K562 (cell line): ENCODE measurements around the gene CSE1L. TPM values are rescaled to one million over a fixed set of nuclear protein-coding genes. Genes with fewer than 3 reads are reported as not detected.
A peak's percentile ranks its signal among the peaks of the same experiment; 100 is the strongest.

ENCODE experiments used
- BACH1 ChIP-seq: fragments of 200-800 bp; sonication (Bioruptor generic); IDR thresholded peaks from 2 replicates; pipeline ENCODE4 v1.6.1; 2016; ENCODE audit warnings: missing genetic modification characterization, missing compliant biosample characterization
- BRF1 ChIP-seq: IDR thresholded peaks from 3 replicates; pipeline ENCODE4 v1.6.1; 2011; ENCODE audit warnings: borderline replicate concordance, mild to moderate bottlenecking; ENCODE audit not compliant: insufficient read length; ENCODE audit errors: extremely low read depth
- CBFB ChIP-seq: sonication (generic); formaldehyde crosslinking; IDR thresholded peaks from 2 replicates; pipeline ENCODE4 v1.4.0; 2020; ENCODE audit warnings: mild to moderate bottlenecking, missing genetic modification reagents
- CCAR2 ChIP-seq: fragments of 200-400 bp; formaldehyde crosslinking; IDR thresholded peaks from 2 replicates; pipeline ENCODE4 v1.6.1; 2017; ENCODE audit warnings: mild to moderate bottlenecking, low read depth, low read length
- JUN ChIP-seq, 2 experiments: sonication (generic) in 1 of 2; formaldehyde crosslinking in 1 of 2; IDR thresholded peaks; 2 replicates each; pipeline versions ENCODE4 v1.6.1 to v1.8.0; 2012 to 2022; ENCODE audit warnings: borderline replicate concordance in 2 of 2, mild to moderate bottlenecking in 2 of 2, improper control_type of control experiment in 1 of 2, low read depth in 1 of 2, low read length in 1 of 2, missing genetic modification reagents in 1 of 2
- NCOA4 ChIP-seq: fragments of 450-650 bp; IDR thresholded peaks from 2 replicates; pipeline ENCODE4 v1.6.1; 2018; ENCODE audit warnings: mild to moderate bottlenecking; ENCODE audit not compliant: partially characterized antibody
- NR2C1 ChIP-seq, 2 experiments: fragments of 450-650 bp; IDR thresholded peaks; 2 replicates each; pipeline ENCODE4 v1.6.1; 2017; ENCODE audit warnings: mild to moderate bottlenecking in 2 of 2, antibody characterized with exemption in 1 of 2, inconsistent platforms in 1 of 2, missing compliant biosample characterization in 1 of 2, missing genetic modification characterization in 1 of 2
- POU5F1 ChIP-seq: fragments of 150-350 bp; IDR thresholded peaks from 2 replicates; pipeline ENCODE4 v1.6.1; 2014; ENCODE audit warnings: borderline replicate concordance, low read length, low read depth, mild to moderate bottlenecking; ENCODE audit not compliant: partially characterized antibody
- PTBP1 ChIP-seq: fragments of 200-400 bp; formaldehyde crosslinking; IDR thresholded peaks from 2 replicates; pipeline ENCODE4 v1.6.1; 2017; ENCODE audit warnings: low read depth, low read length
- SETDB1 ChIP-seq: IDR thresholded peaks from one replicate; pipeline ENCODE4 v1.6.1; 2012; ENCODE audit warnings: low read length, control low read depth, inconsistent platforms
- ZBTB11 ChIP-seq, 3 experiments: fragments of 200-800 bp in 1 of 3; fragments of 250-450 bp in 1 of 3; fragments of 450-650 bp in 1 of 3; sonication (Bioruptor Pico) in 1 of 3; sonication (Bioruptor generic) in 1 of 3; formaldehyde crosslinking in 1 of 3; IDR thresholded peaks; 2 replicates each; pipeline versions ENCODE4 v1.6.1 to v1.8.0; 2016 to 2022; ENCODE audit warnings: mild to moderate bottlenecking in 2 of 3, missing genetic modification characterization in 2 of 3, missing compliant biosample characterization in 1 of 3, moderate library complexity in 1 of 3
- ZBTB8A ChIP-seq: fragments of 450-650 bp; IDR thresholded peaks from 2 replicates; pipeline ENCODE4 v1.6.1; 2018; ENCODE audit warnings: mild to moderate bottlenecking, moderate library complexity; ENCODE audit not compliant: partially characterized antibody
- ZNF12 ChIP-seq: sonication (generic); formaldehyde crosslinking; IDR thresholded peaks from 2 replicates; pipeline ENCODE4 v1.4.0; 2020; ENCODE audit warnings: mild to moderate bottlenecking, missing genetic modification reagents
- polyA plus RNA-seq, 8 experiments: library from polyadenylated mRNA; depleted of rRNA in 4 of 8; stranded (reverse) in 5 of 8; unstranded in 3 of 8; fragments of >200 nt; fragmentation: Nextera tagmentation in 2 of 8; fragmentation: Illumina TruSeq in 1 of 8; extraction: Ambion mirVana in 2 of 8; extraction: Trizol in 1 of 8; gene quantifications; 2 replicates each; pipeline versions ENCODE4 v1.2.1 to v1.2.3, GENCODE V29; 2011 to 2014; ENCODE audit warnings: inconsistent platforms in 1 of 8, missing spikeins in 1 of 8
- total RNA-seq, 7 experiments: library from RNA; depleted of rRNA in 6 of 7; stranded (reverse); fragments of >200 nt in 6 of 7; fragmentation: Illumina TruSeq in 2 of 7; extraction: Trizol in 2 of 7; gene quantifications; 2 replicates each; pipeline versions ENCODE4 v1.2.1 to v1.2.3, GENCODE V29; 2011 to 2021; ENCODE audit warnings: low replicate concordance in 1 of 7
- TF ChIP-seq, protein P1 (sequence below): sonication (generic); formaldehyde crosslinking; IDR thresholded peaks from 2 replicates; pipeline ENCODE4 v1.8.0; 2023; ENCODE audit warnings: mild to moderate bottlenecking, missing genetic modification reagents
- TF ChIP-seq, protein P2 (sequence below): fragments of 250-450 bp; sonication (Bioruptor Pico); IDR thresholded peaks from 2 replicates; pipeline ENCODE4 v1.4.0; 2020

Gene CSE1L
- total and polyA plus RNA-seq, 9 of the 15 experiments (the other 6 are each of a cell fraction or from before 2014, with no cell fraction given), result 138 to 280 (median 209) TPM

- TF ChIP-seq ZBTB11 (CRISPR knock-in tag; IDR thresholded peaks at IDR 0.05) (peak in 1 of 3 experiments; percentile 79; a peak in 1 of 6 replicates), CBFB (peak; percentile 72; the same call in 1 of the 2 replicates), BRF1 (no peak), PTBP1 (no peak), NCOA4 (no peak), NR2C1 (IDR thresholded peaks at IDR 0.05) (no peak), NR2C1 (tag; IDR thresholded peaks at IDR 0.05) (no peak), BACH1 (no peak), SETDB1 (no peak), POU5F1 (no peak), ZNF12 (CRISPR knock-in tag) (no peak), JUN (IDR thresholded peaks at IDR 0.05; ENCODE audit: borderline replicate concordance, low read depth, low read length) (no peak), JUN (CRISPR knock-in tag; IDR thresholded peaks at IDR 0.05; ENCODE audit: borderline replicate concordance) (peak; percentile 30; the same call in 1 of the 2 replicates), ZBTB8A (no peak), CCAR2 (no peak)
- TF ChIP-seq, protein P1, sequence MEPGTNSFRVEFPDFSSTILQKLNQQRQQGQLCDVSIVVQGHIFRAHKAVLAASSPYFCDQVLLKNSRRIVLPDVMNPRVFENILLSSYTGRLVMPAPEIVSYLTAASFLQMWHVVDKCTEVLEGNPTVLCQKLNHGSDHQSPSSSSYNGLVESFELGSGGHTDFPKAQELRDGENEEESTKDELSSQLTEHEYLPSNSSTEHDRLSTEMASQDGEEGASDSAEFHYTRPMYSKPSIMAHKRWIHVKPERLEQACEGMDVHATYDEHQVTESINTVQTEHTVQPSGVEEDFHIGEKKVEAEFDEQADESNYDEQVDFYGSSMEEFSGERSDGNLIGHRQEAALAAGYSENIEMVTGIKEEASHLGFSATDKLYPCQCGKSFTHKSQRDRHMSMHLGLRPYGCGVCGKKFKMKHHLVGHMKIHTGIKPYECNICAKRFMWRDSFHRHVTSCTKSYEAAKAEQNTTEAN (CRISPR knock-in tag), result no peak
- TF ChIP-seq, protein P2, sequence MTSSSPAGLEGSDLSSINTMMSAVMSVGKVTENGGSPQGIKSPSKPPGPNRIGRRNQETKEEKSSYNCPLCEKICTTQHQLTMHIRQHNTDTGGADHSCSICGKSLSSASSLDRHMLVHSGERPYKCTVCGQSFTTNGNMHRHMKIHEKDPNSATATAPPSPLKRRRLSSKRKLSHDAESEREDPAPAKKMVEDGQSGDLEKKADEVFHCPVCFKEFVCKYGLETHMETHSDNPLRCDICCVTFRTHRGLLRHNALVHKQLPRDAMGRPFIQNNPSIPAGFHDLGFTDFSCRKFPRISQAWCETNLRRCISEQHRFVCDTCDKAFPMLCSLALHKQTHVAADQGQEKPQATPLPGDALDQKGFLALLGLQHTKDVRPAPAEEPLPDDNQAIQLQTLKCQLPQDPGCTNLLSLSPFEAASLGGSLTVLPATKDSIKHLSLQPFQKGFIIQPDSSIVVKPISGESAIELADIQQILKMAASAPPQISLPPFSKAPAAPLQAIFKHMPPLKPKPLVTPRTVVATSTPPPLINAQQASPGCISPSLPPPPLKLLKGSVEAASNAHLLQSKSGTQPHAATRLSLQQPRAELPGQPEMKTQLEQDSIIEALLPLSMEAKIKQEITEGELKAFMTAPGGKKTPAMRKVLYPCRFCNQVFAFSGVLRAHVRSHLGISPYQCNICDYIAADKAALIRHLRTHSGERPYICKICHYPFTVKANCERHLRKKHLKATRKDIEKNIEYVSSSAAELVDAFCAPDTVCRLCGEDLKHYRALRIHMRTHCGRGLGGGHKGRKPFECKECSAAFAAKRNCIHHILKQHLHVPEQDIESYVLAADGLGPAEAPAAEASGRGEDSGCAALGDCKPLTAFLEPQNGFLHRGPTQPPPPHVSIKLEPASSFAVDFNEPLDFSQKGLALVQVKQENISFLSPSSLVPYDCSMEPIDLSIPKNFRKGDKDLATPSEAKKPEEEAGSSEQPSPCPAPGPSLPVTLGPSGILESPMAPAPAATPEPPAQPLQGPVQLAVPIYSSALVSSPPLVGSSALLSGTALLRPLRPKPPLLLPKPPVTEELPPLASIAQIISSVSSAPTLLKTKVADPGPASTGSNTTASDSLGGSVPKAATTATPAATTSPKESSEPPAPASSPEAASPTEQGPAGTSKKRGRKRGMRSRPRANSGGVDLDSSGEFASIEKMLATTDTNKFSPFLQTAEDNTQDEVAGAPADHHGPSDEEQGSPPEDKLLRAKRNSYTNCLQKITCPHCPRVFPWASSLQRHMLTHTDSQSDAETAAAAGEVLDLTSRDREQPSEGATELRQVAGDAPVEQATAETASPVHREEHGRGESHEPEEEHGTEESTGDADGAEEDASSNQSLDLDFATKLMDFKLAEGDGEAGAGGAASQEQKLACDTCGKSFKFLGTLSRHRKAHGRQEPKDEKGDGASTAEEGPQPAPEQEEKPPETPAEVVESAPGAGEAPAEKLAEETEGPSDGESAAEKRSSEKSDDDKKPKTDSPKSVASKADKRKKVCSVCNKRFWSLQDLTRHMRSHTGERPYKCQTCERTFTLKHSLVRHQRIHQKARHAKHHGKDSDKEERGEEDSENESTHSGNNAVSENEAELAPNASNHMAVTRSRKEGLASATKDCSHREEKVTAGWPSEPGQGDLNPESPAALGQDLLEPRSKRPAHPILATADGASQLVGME (CRISPR knock-in tag), result 0 out of 2 replicates have a peak, but pooled peaks have one; percentile 19
These were observed at the start of gene CSE1L (continued) for GRCh38 chr20:49046087-49046900.
